ENCODE results near the gene EYA3.

The EYA3 gene

GRCh38 chr1:28135371-28136168 lies 47.2 kb upstream of the EYA3 start:
- Histone ChIP-seq H4K8ac (ENCODE audit: low read depth, low read length) (no peak overlapping the region), H2AFZ (ENCODE audit: insufficient read depth, low read length, poor library complexity) (no peak overlapping the region), H3K9me3 (ENCODE audit: insufficient read depth, low read depth, low read length) (no peaks in the 10 kb centered on the region), H3K36me3 (ENCODE audit: control insufficient read depth in 1 of 2, insufficient read depth in 2 of 2, low read length in 2 of 2) (no peaks in the 10 kb centered on the region), H3K4ac (ENCODE audit: low read depth, low read length) (no peak overlapping the region), H3K9ac (ENCODE audit: low read length) (no peak overlapping the region), H3K79me1 (ENCODE audit: low read length) (no peaks in the 10 kb centered on the region), H3K23ac (ENCODE audit: low read length) (no peak overlapping the region), H3K14ac (ENCODE audit: low read length) (no peak overlapping the region), H2BK120ac (ENCODE audit: insufficient read depth, low read length, poor library complexity) (no peak overlapping the region), H3K4me3 (ENCODE audit: low read depth, low read length) (no peak overlapping the region), H2AK5ac (ENCODE audit: low read length) (no peak overlapping the region), H3K27me3 (ENCODE audit: insufficient read depth, low read length) (no peaks in the 10 kb centered on the region), H4K12ac (ENCODE audit: low read depth, low read length) (no peak overlapping the region), H2BK5ac (ENCODE audit: low read depth, low read length, poor library complexity) (no peak overlapping the region), H3K4me1 (ENCODE audit: control insufficient read depth in 1 of 2, insufficient read depth in 2 of 2, low read length in 2 of 2) (no peaks in the 10 kb centered on the region), H2BK12ac (ENCODE audit: low read length) (no peak overlapping the region), H3K18ac (ENCODE audit: low read length) (no peak overlapping the region), H3K4me2 (ENCODE audit: low read length) (no peak overlapping the region), H3K79me2 (ENCODE audit: control insufficient read depth, insufficient read depth, low read length, poor library complexity) (no peaks in the 10 kb centered on the region), H4K91ac (ENCODE audit: low read depth, low read length) (no peak overlapping the region), H3K27ac (ENCODE audit: low read depth, low read length) (no peak overlapping the region)
- peak in 1 of 2 donors; percentile 40 for DNase-seq
- no CpG with 5 or more reads among the region's 14 CpGs for WGBS (ENCODE audit: extremely low coverage, insufficient coverage, insufficient read length)

GRCh38 chr1:28134651-28135207 lies 46.3 kb upstream of the EYA3 start:
- H2AK5ac ChIP-seq (ENCODE audit: low read length): no peak overlapping the region
- no peaks in the 10 kb centered on the region for H3K36me3 ChIP-seq (ENCODE audit: control insufficient read depth in 1 of 2, insufficient read depth in 2 of 2, low read length in 2 of 2)
- no peak overlapping the region for H4K8ac ChIP-seq (ENCODE audit: low read depth, low read length)
- H3K4me3 ChIP-seq (ENCODE audit: low read depth, low read length): no peak overlapping the region
- no peaks in the 10 kb centered on the region for H3K4me1 ChIP-seq (ENCODE audit: control insufficient read depth in 1 of 2, insufficient read depth in 2 of 2, low read length in 2 of 2)
- H3K9ac ChIP-seq (ENCODE audit: low read length): no peak overlapping the region
- no peak overlapping the region for H2BK12ac ChIP-seq (ENCODE audit: low read length)
- H2AFZ ChIP-seq (ENCODE audit: insufficient read depth, low read length, poor library complexity): no peak overlapping the region
- no peaks in the 10 kb centered on the region for H3K9me3 ChIP-seq (ENCODE audit: insufficient read depth, low read depth, low read length)
- no peak overlapping the region for H3K18ac ChIP-seq (ENCODE audit: low read length)
- no peaks in the 10 kb centered on the region for H3K79me2 ChIP-seq (ENCODE audit: control insufficient read depth, insufficient read depth, low read length, poor library complexity)
- H2BK120ac ChIP-seq (ENCODE audit: insufficient read depth, low read length, poor library complexity): no peak overlapping the region
- H4K91ac ChIP-seq (ENCODE audit: low read depth, low read length): no peak overlapping the region
- no peak overlapping the region for H3K4me2 ChIP-seq (ENCODE audit: low read length)
- DNase-seq: no peak
- H3K27ac ChIP-seq (ENCODE audit: low read depth, low read length): no peak overlapping the region
- H2BK5ac ChIP-seq (ENCODE audit: low read depth, low read length, poor library complexity): no peak overlapping the region
- no peak overlapping the region for H4K12ac ChIP-seq (ENCODE audit: low read depth, low read length)
- H3K27me3 ChIP-seq (ENCODE audit: insufficient read depth, low read length): no peaks in the 10 kb centered on the region
- whole genome bisulfite sequencing (ENCODE audit: extremely low coverage, insufficient coverage, insufficient read length): no CpG with 5 or more reads among the region's 2 CpGs
- no peak overlapping the region for H3K14ac ChIP-seq (ENCODE audit: low read length)
- H3K23ac ChIP-seq (ENCODE audit: low read length): no peak overlapping the region
- no peaks in the 10 kb centered on the region for H3K79me1 ChIP-seq (ENCODE audit: low read length)
- H3K4ac ChIP-seq (ENCODE audit: low read depth, low read length): no peak overlapping the region

- H4K12ac ChIP-seq (ENCODE audit: low read depth, low read length): no peak overlapping the region
- H3K18ac ChIP-seq (ENCODE audit: low read length): no peak overlapping the region
- no peak overlapping the region for H3K4ac ChIP-seq (ENCODE audit: low read depth, low read length)
- no peak overlapping the region for H2BK120ac ChIP-seq (ENCODE audit: insufficient read depth, low read length, poor library complexity)
- DNase-seq: no peak
- H2AFZ ChIP-seq (ENCODE audit: insufficient read depth, low read length, poor library complexity): no peak overlapping the region
- no peaks in the 10 kb centered on the region for H3K27me3 ChIP-seq (ENCODE audit: insufficient read depth, low read length)
- H3K9ac ChIP-seq (ENCODE audit: low read length): no peak overlapping the region
- H3K27ac ChIP-seq (ENCODE audit: low read depth, low read length): no peak overlapping the region
- H4K91ac ChIP-seq (ENCODE audit: low read depth, low read length): no peak overlapping the region
- H3K36me3 ChIP-seq (ENCODE audit: control insufficient read depth in 1 of 2, insufficient read depth in 2 of 2, low read length in 2 of 2): no peaks in the 10 kb centered on the region
- H4K8ac ChIP-seq (ENCODE audit: low read depth, low read length): no peak overlapping the region
- H3K9me3 ChIP-seq (ENCODE audit: insufficient read depth, low read depth, low read length): no peaks in the 10 kb centered on the region
- no peak overlapping the region for H2BK12ac ChIP-seq (ENCODE audit: low read length)
- no peaks in the 10 kb centered on the region for H3K4me1 ChIP-seq (ENCODE audit: control insufficient read depth in 1 of 2, insufficient read depth in 2 of 2, low read length in 2 of 2)
- H2AK5ac ChIP-seq (ENCODE audit: low read length): no peak overlapping the region
- H3K4me2 ChIP-seq (ENCODE audit: low read length): no peak overlapping the region
- H3K79me1 ChIP-seq (ENCODE audit: low read length): no peaks in the 10 kb centered on the region
- H3K79me2 ChIP-seq (ENCODE audit: control insufficient read depth, insufficient read depth, low read length, poor library complexity): no peaks in the 10 kb centered on the region
- no peak overlapping the region for H3K4me3 ChIP-seq (ENCODE audit: low read depth, low read length)
- H3K23ac ChIP-seq (ENCODE audit: low read length): no peak overlapping the region
- H2BK5ac ChIP-seq (ENCODE audit: low read depth, low read length, poor library complexity): no peak overlapping the region
- WGBS (ENCODE audit: extremely low coverage, insufficient coverage, insufficient read length): no CpG with 5 or more reads among the region's 11 CpGs
- no peak overlapping the region for H3K14ac ChIP-seq (ENCODE audit: low read length)
These were observed 44.1 kb upstream of the EYA3 start for GRCh38 chr1:28132171-28133167.

- H3K4me2 ChIP-seq (ENCODE audit: low read length): no peak overlapping the region
- no peak overlapping the region for H4K12ac ChIP-seq (ENCODE audit: low read depth, low read length)
- WGBS (ENCODE audit: extremely low coverage, insufficient coverage, insufficient read length): no CpG with 5 or more reads among the region's 6 CpGs
- H3K23ac ChIP-seq (ENCODE audit: low read length): no peak overlapping the region
- no peaks in the 10 kb centered on the region for H3K4me1 ChIP-seq (ENCODE audit: control insufficient read depth in 1 of 2, insufficient read depth in 2 of 2, low read length in 2 of 2)
- no peak for DNase-seq
- H3K9ac ChIP-seq (ENCODE audit: low read length): no peak overlapping the region
- no peak overlapping the region for H3K18ac ChIP-seq (ENCODE audit: low read length)
- H3K4ac ChIP-seq (ENCODE audit: low read depth, low read length): no peak overlapping the region
- H3K27me3 ChIP-seq (ENCODE audit: insufficient read depth, low read length): no peaks in the 10 kb centered on the region
- H2BK120ac ChIP-seq (ENCODE audit: insufficient read depth, low read length, poor library complexity): no peak overlapping the region
- no peak overlapping the region for H3K27ac ChIP-seq (ENCODE audit: low read depth, low read length)
- H2AK5ac ChIP-seq (ENCODE audit: low read length): no peak overlapping the region
- no peaks in the 10 kb centered on the region for H3K79me1 ChIP-seq (ENCODE audit: low read length)
- H2BK5ac ChIP-seq (ENCODE audit: low read depth, low read length, poor library complexity): no peak overlapping the region
- H4K91ac ChIP-seq (ENCODE audit: low read depth, low read length): no peak overlapping the region
- no peak overlapping the region for H2AFZ ChIP-seq (ENCODE audit: insufficient read depth, low read length, poor library complexity)
- H3K14ac ChIP-seq (ENCODE audit: low read length): no peak overlapping the region
- H3K9me3 ChIP-seq (ENCODE audit: insufficient read depth, low read depth, low read length): no peaks in the 10 kb centered on the region
- H2BK12ac ChIP-seq (ENCODE audit: low read length): no peak overlapping the region
- no peaks in the 10 kb centered on the region for H3K36me3 ChIP-seq (ENCODE audit: control insufficient read depth in 1 of 2, insufficient read depth in 2 of 2, low read length in 2 of 2)
- no peak overlapping the region for H3K4me3 ChIP-seq (ENCODE audit: low read depth, low read length)
- no peak overlapping the region for H4K8ac ChIP-seq (ENCODE audit: low read depth, low read length)
- no peaks in the 10 kb centered on the region for H3K79me2 ChIP-seq (ENCODE audit: control insufficient read depth, insufficient read depth, low read length, poor library complexity)
These were observed 42.5 kb upstream of the EYA3 start for GRCh38 chr1:28130901-28131300.

All from trophoblast cell (in vitro differentiated cells and primary cell).